DOHH2 (cell line): ENCODE measurements around the gene FOXI1.

Experiments used
- H3F3A ChIP-seq: fragments of 200-600 bp; sonication (generic), shearing (Covaris generic); 2 replicates; pipeline ENCODE4 v1.6.0; 2016; ENCODE audit warnings: antibody characterized with exemption, mild to moderate bottlenecking; ENCODE audit not compliant: control insufficient read depth, insufficient read depth
- H3K27ac ChIP-seq: fragments of 200-600 bp; sonication (generic); 2 replicates; pipeline ENCODE4 v1.5.1; 2014; ENCODE audit warnings: low read depth, mild to moderate bottlenecking, low read length, moderate library complexity
- H3K27me3 ChIP-seq: fragments of 200-600 bp; sonication (generic); 2 replicates; pipeline ENCODE4 v1.6.1; 2014; ENCODE audit warnings: mild to moderate bottlenecking, low read length, mixed read lengths; ENCODE audit not compliant: control insufficient read depth
- H3K36me3 ChIP-seq: fragments of 200-600 bp; sonication (generic); 2 replicates; pipeline ENCODE4 v1.6.1; 2014; ENCODE audit warnings: mild to moderate bottlenecking, low read length, moderate library complexity, mixed read lengths; ENCODE audit not compliant: control insufficient read depth
- H3K4me1 ChIP-seq: fragments of 200-600 bp; sonication (generic); 2 replicates; pipeline ENCODE4 v1.6.1; 2014; ENCODE audit warnings: mild to moderate bottlenecking, low read length, mixed read lengths; ENCODE audit not compliant: control insufficient read depth
- H3K4me2 ChIP-seq: fragments of 200-600 bp; sonication (generic); 2 replicates; pipeline ENCODE4 v1.6.0; 2014; ENCODE audit warnings: mild to moderate bottlenecking, low read length, moderate library complexity
- H3K4me3 ChIP-seq: fragments of 200-600 bp; sonication (generic); 2 replicates; pipeline ENCODE4 v1.5.1; 2014; ENCODE audit warnings: mild to moderate bottlenecking, low read length, mixed read lengths
- H3K79me2 ChIP-seq: fragments of 200-600 bp; sonication (generic); 2 replicates; pipeline ENCODE4 v1.6.1; 2014; ENCODE audit warnings: mild to moderate bottlenecking, low read length, mixed read lengths; ENCODE audit not compliant: control insufficient read depth
- H3K9me2 ChIP-seq: fragments of 200-600 bp; sonication (generic); replicated peaks from 2 replicates; pipeline ENCODE4 v1.6.1; 2014; ENCODE audit warnings: mild to moderate bottlenecking, low read length, mixed read lengths; ENCODE audit not compliant: control insufficient read depth
- H3K9me3 ChIP-seq: fragments of 200-600 bp; sonication (generic); 2 replicates; pipeline ENCODE4 v1.6.1; 2014; ENCODE audit warnings: antibody characterized with exemption, low read length, mixed read lengths; ENCODE audit not compliant: control insufficient read depth, insufficient read depth
- H4K20me1 ChIP-seq: fragments of 200-600 bp; sonication (generic); 2 replicates; pipeline ENCODE4 v1.6.0; 2014; ENCODE audit warnings: low read depth, mild to moderate bottlenecking, antibody characterized with exemption, low read length, moderate library complexity; ENCODE audit not compliant: control insufficient read depth, insufficient read depth
- CTCF ChIP-seq: fragments of 200-600 bp; sonication (generic); IDR thresholded peaks from one replicate; pipeline ENCODE4 v1.5.1; 2014; ENCODE audit warnings: antibody characterized with exemption, mild to moderate bottlenecking, low read depth, low read length; ENCODE audit not compliant: poor library complexity, severe bottlenecking
- EZH2phosphoT487 ChIP-seq: fragments of 200-600 bp; sonication (generic); IDR thresholded peaks from 2 replicates; pipeline ENCODE4 v1.6.1; 2017; ENCODE audit warnings: borderline replicate concordance, mild to moderate bottlenecking, antibody characterized with exemption, low read length, moderate library complexity, mixed read lengths

Gene FOXI1

DNA sequence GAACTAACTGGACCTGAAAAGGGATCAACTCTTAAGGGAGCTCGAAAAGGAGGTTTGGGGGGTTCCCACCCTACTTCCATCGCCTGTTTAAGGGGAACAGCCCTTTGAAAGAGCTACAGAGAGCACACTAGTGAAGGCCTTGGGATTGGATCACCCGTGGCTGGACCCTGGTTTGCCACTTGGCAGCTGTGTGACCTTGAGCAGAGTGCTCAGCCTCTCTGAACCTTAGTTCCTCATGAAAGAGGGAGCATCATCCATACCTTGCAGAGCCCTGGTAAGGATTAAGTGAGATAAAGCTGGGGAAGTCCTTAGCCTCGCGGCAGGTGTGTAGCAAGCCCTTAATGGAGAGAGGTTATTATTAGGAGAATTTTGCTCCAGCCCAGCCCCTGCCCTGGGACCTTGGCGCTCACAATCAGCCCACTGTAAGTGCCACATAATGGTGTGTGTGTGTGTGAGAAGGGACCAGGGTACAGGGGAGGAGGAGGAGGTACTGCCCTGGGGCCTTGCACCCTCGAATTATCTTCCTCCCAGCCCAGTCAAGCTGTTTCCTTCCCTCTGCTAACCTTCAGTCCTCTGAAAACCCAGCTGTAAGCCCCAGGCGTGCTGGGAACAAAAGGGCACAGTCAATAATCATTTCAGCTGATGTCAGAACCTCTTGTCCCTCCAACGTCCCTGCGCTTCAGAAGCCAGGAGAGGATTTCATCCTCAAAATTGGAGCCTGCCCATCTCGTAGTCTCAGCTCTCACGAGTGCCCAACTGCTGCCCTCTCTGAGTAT, 42.9 kb downstream of the FOXI1 start:
- Histone ChIP-seq H3K27me3 (no peaks in the 10 kb centered on the region), H3K9me3 (no peaks in the 10 kb centered on the region), H4K20me1 (no peaks in the 10 kb centered on the region), H3K4me3 (no peak overlapping the region), H3K4me1 (peaks cover 10% of the 10 kb centered on the region), H3K4me2 (no peak overlapping the region), H3K79me2 (no peaks in the 10 kb centered on the region), H3K27ac (no peak overlapping the region), H3F3A (no peaks in the 10 kb centered on the region), H3K9me2 (no peaks in the 10 kb centered on the region), H3K36me3 (no peaks in the 10 kb centered on the region)
- TF ChIP-seq EZH2phosphoT487 (no peak), CTCF (no peak)

GRCh38 chr5:170149206-170149515, 43.5 kb downstream of the FOXI1 start:
- Histone ChIP-seq H3K4me1 (peaks cover 16% of the 10 kb centered on the region), H3K79me2 (no peaks in the 10 kb centered on the region), H3K4me3 (no peak overlapping the region), H3F3A (no peaks in the 10 kb centered on the region), H3K9me3 (no peaks in the 10 kb centered on the region), H4K20me1 (no peaks in the 10 kb centered on the region), H3K27me3 (no peaks in the 10 kb centered on the region), H3K9me2 (no peaks in the 10 kb centered on the region), H3K27ac (no peak overlapping the region), H3K4me2 (no peak overlapping the region), H3K36me3 (no peaks in the 10 kb centered on the region)
- TF ChIP-seq EZH2phosphoT487 (no peak), CTCF (no peak)

GRCh38 chr5:170150713-170151096, 45.0 kb downstream of the FOXI1 start:
- no peak overlapping the region for H3K27ac ChIP-seq
- no peak overlapping the region for H3K4me2 ChIP-seq
- H3K36me3 ChIP-seq = no peaks in the 10 kb centered on the region
- H3K9me3 ChIP-seq = no peaks in the 10 kb centered on the region
- H3K79me2 ChIP-seq = no peaks in the 10 kb centered on the region
- TF ChIP-seq CTCF = no peak
- TF ChIP-seq EZH2phosphoT487 = no peak
- no peaks in the 10 kb centered on the region for H3F3A ChIP-seq
- no peaks in the 10 kb centered on the region for H3K27me3 ChIP-seq
- no peak overlapping the region for H3K4me3 ChIP-seq
- no peaks in the 10 kb centered on the region for H3K9me2 ChIP-seq
- H4K20me1 ChIP-seq = no peaks in the 10 kb centered on the region
- peaks cover 27% of the 10 kb centered on the region for H3K4me1 ChIP-seq
